DMS 273 (cell line): ENCODE data around the gene IGF2.
A peak's percentile ranks its signal among the peaks of the same experiment; 100 is the strongest.

Experiments
- DNase-seq: peaks from one replicate; lab custom pipeline; 2025; ENCODE audit not compliant: unreplicated experiment; lab: John Stamatoyannopoulos, UW

IGF2 gene

GRCh38 chr11:2093575-2094353 is 45.4 kb downstream of the IGF2 start:
- DNase-seq: peak; percentile 13

- peak; percentile 92 for DNase-seq
These were observed 46.2 kb downstream of the IGF2 start for GRCh38 chr11:2092956-2093412.

GRCh38 chr11:2092464-2092910 is 46.7 kb downstream of the IGF2 start:
- no peak for DNase-seq

- no peak for DNase-seq
These were observed 47.3 kb downstream of the IGF2 start for GRCh38 chr11:2091786-2092463.

GRCh38 chr11:2091112-2091746 is 48.0 kb downstream of the IGF2 start:
- DNase-seq: no peak

- no peak for DNase-seq
These were observed 48.7 kb downstream of the IGF2 start for GRCh38 chr11:2090172-2091111.

GRCh38 chr11:2089536-2090165 is 49.5 kb downstream of the IGF2 start:
- DNase-seq: peak; percentile 40

GRCh38 chr11:2088746-2089535 is 50.2 kb downstream of the IGF2 start:
- DNase-seq: peak; percentile 4

GRCh38 chr11:2088284-2088683 is 50.9 kb downstream of the IGF2 start:
- no peak for DNase-seq

GRCh38 chr11:2086239-2087040 is 52.7 kb downstream of the IGF2 start:
- DNase-seq: no peak

GRCh38 chr11:2085251-2086066 is 53.7 kb downstream of the IGF2 start:
- DNase-seq: no peak

- no peak for DNase-seq
These were observed 54.5 kb downstream of the IGF2 start for GRCh38 chr11:2084721-2085120.
